Thyroid gland (tissue), 4 donors: ENCODE measurements around the gene GAMT. TPM values are rescaled to one million over a fixed set of nuclear protein-coding genes. Genes with fewer than 3 reads are reported as not detected.

ENCODE experiments used
- DNase-seq, 2 donors: peaks; one replicate each; pipeline ENCODE4 v3.0.0-alpha.2; 2019
- H3K27ac ChIP-seq, 3 donors: fragments of 200-600 bp; sonication (generic); 1 replicate in 2 of 3; 2 replicates in 1 of 3; pipeline ENCODE4 v1.5.1; 2016 to 2019; ENCODE audit warnings: mild to moderate bottlenecking in 1 of 3, moderate library complexity in 1 of 3
- H3K27me3 ChIP-seq: fragments of 200-600 bp; sonication (generic); one replicate; pipeline ENCODE4 v1.5.1; 2019
- H3K36me3 ChIP-seq, 2 donors: fragments of 200-600 bp; sonication (generic); one replicate each; pipeline ENCODE4 v1.5.1; 2016 to 2019
- H3K4me1 ChIP-seq, 2 donors: fragments of 200-600 bp; sonication (generic); one replicate each; pipeline ENCODE4 v1.5.1; 2017 to 2019
- H3K4me3 ChIP-seq, 3 donors: fragments of 200-600 bp; sonication (generic); replicated peaks in 1 of 3; 1 replicate in 2 of 3; 2 replicates in 1 of 3; pipeline ENCODE4 v1.5.1; 2016; ENCODE audit warnings: mild to moderate bottlenecking in 1 of 3
- H3K9me3 ChIP-seq: fragments of 200-600 bp; sonication (generic); one replicate; pipeline ENCODE4 v1.5.1; 2017
- CTCF ChIP-seq, 6 experiments: fragments of 200-600 bp in 3 of 6; fragments of 450-650 bp in 3 of 6; sonication (generic) in 3 of 6; IDR thresholded peaks; one replicate each; pipeline ENCODE4 v1.5.1; 2016 to 2019; ENCODE audit warnings: antibody characterized with exemption in 6 of 6, mild to moderate bottlenecking in 2 of 6, inconsistent platforms in 1 of 6, moderate library complexity in 1 of 6
- POLR2A ChIP-seq, 2 donors: fragments of 450-650 bp; IDR thresholded peaks; one replicate each; pipeline ENCODE4 v1.6.1; 2017; ENCODE audit warnings: antibody characterized with exemption in 2 of 2, mild to moderate bottlenecking in 2 of 2, moderate library complexity in 1 of 2
- WGBS, 2 donors: methylation state at CpG; one replicate each; pipeline ENCODE4 v1.1.5; 2017; 5-methylcytosine and 5-hydroxymethylcytosine counted together
- intact Hi-C: fragments of 100-400 bp; cut with DNase I; formaldehyde crosslinking; loops from one replicate; pipeline ENCODE4 v1.15.1; 2023
- total RNA-seq, 4 donors: library from RNA; depleted of rRNA; stranded (reverse); fragments of >200 nt; gene quantifications; one replicate each; pipeline ENCODE4 v1.2.3, GENCODE V29; 2016

Gene GAMT
- total RNA-seq, 4 donors from 2014 or later: 22.2 to 39.5 (median 29.1) TPM

- intact Hi-C loops: no loop called here
- Histone ChIP-seq H3K36me3 (peaks cover 48 to 52% of the 10 kb centered on the region in 2 donors), H3K27ac (no peak overlapping the region), H3K4me1 (peaks cover 9 to 18% of the 10 kb centered on the region in 2 donors), H3K27me3 (no peaks in the 10 kb centered on the region), H3K4me3 (no peak overlapping the region), H3K9me3 (no peaks in the 10 kb centered on the region)
- no peak for DNase-seq
- TF ChIP-seq CTCF (IDR thresholded peaks at IDR 0.05) (no peak), POLR2A (IDR thresholded peaks at IDR 0.05) (no peak)
- 62 to 64% methylated on average over 8 of the region's 8 CpGs for WGBS, 2 donors
These were observed 36.3 kb upstream of the GAMT start for GRCh38 chr19:1437609-1438008.

- Histone ChIP-seq H3K36me3 (peaks cover 48 to 52% of the 10 kb centered on the region in 2 donors), H3K27me3 (no peaks in the 10 kb centered on the region), H3K4me1 (peaks cover 9 to 18% of the 10 kb centered on the region in 2 donors), H3K4me3 (no peak overlapping the region), H3K9me3 (no peaks in the 10 kb centered on the region), H3K27ac (no peak overlapping the region)
- no peak for DNase-seq
- intact Hi-C loops: no loop called here
- no peak for TF ChIP-seq POLR2A (IDR thresholded peaks at IDR 0.05)
- no peak for TF ChIP-seq CTCF (IDR thresholded peaks at IDR 0.05)
- WGBS, 2 donors: 84 to 90% methylated on average over 19 to 21 of the region's 21 CpGs
These were observed 34.1 kb upstream of the GAMT start for GRCh38 chr19:1435378-1435989.

GRCh38 chr19:1434577-1435060 lies 33.3 kb upstream of the GAMT start:
- intact Hi-C loops: no loop called here
- no peak for DNase-seq
- no peak overlapping the region for H3K4me3 ChIP-seq
- no peak overlapping the region for H3K27ac ChIP-seq
- H3K36me3 ChIP-seq: peaks cover 46 to 52% of the 10 kb centered on the region in 2 donors
- 90 to 93% methylated on average over 20 to 37 of the region's 39 CpGs for WGBS, 2 donors
- no peaks in the 10 kb centered on the region for H3K27me3 ChIP-seq
- TF ChIP-seq CTCF (IDR thresholded peaks at IDR 0.05) (no peak), POLR2A (IDR thresholded peaks at IDR 0.05) (no peak)
- H3K9me3 ChIP-seq: no peaks in the 10 kb centered on the region
- peaks cover 9% of the 10 kb centered on the region in 2 donors for H3K4me1 ChIP-seq

GRCh38 chr19:1434040-1434366 lies 32.7 kb upstream of the GAMT start:
- Histone ChIP-seq H3K4me3 (no peak overlapping the region), H3K27ac (no peak overlapping the region), H3K9me3 (no peaks in the 10 kb centered on the region), H3K4me1 (peaks cover 2 to 4% of the 10 kb centered on the region in 2 donors), H3K27me3 (no peaks in the 10 kb centered on the region), H3K36me3 (peaks cover 51 to 56% of the 10 kb centered on the region in 2 donors)
- DNase-seq: no peak
- TF ChIP-seq POLR2A (IDR thresholded peaks at IDR 0.05) (no peak), CTCF (IDR thresholded peaks at IDR 0.05) (no peak)
- intact Hi-C loops: no loop called here
- 92 to 100% methylated on average over 12 to 17 of the region's 17 CpGs for WGBS, 2 donors

GRCh38 chr19:1433119-1434039 lies 32.0 kb upstream of the GAMT start:
- H3K9me3 ChIP-seq: no peaks in the 10 kb centered on the region
- no peak for TF ChIP-seq CTCF (IDR thresholded peaks at IDR 0.05)
- H3K27ac ChIP-seq: no peak overlapping the region
- H3K4me1 ChIP-seq: peaks cover 0 to 4% of the 10 kb centered on the region in 2 donors
- H3K4me3 ChIP-seq: no peak overlapping the region
- no peak for DNase-seq
- intact Hi-C loops: no loop called here
- WGBS, 2 donors: 90 to 92% methylated on average over 14 to 28 of the region's 47 CpGs
- H3K27me3 ChIP-seq: no peaks in the 10 kb centered on the region
- peaks cover 56 to 60% of the 10 kb centered on the region in 2 donors for H3K36me3 ChIP-seq
